Esophagus squamous epithelium (tissue), 4 donors: Measurements from ENCODE around the gene PIGX.

Experiments used
- CTCF ChIP-seq, 6 experiments: fragments of 450-650 bp in 4 of 6; fragments of 200-600 bp in 2 of 6; sonication (generic) in 2 of 6; IDR thresholded peaks; one replicate each; pipeline ENCODE4 v1.5.1; 2016 to 2019; ENCODE audit warnings: antibody characterized with exemption in 6 of 6, mild to moderate bottlenecking in 4 of 6, moderate library complexity in 4 of 6
- POLR2A ChIP-seq, 4 donors: fragments of 450-650 bp; IDR thresholded peaks; one replicate each; pipeline ENCODE4 v1.6.1; 2017; ENCODE audit warnings: antibody characterized with exemption in 4 of 4, mild to moderate bottlenecking in 4 of 4, moderate library complexity in 3 of 4

GRCh38 chr3:196753201-196753600, 41.0 kb downstream of the PIGX start:
- TF ChIP-seq CTCF (IDR thresholded peaks at IDR 0.05) (no peak), POLR2A (IDR thresholded peaks at IDR 0.05) (no peak)
